ENCODE results near the gene ANTXRL.
"Not testable (repeated sequence)": the region's sequence is repeated elsewhere in the genome, so short reads cannot be mapped to it uniquely, and the experiment has no call there.

Gene ANTXRL

DNA sequence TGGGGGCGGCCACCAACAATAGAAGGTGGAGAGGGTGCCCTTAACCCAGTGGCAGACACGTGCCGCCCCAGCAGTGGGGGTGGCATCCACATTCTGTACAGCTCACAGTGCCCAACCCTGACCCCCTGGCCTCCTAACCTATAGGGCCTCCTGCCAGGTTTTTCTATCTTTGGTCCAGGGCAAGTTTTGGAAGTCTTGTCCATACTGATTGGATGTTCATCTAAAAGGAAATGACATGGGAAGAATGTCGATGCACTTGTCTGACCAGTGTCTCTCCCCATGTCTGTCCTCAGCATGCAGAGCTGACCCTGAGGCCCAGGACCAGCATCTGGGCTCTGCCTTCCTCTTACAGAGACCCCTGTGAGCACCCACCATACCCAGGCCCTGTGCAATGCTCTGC is 32.3 kb upstream of the ANTXRL start:
- no peak for DNase-seq

GRCh38 chr10:46255210-46255609 is 31.6 kb upstream of the ANTXRL start:
- not testable (repeated sequence) for DNase-seq

- DNase-seq, result peak; percentile 33
Measured at GRCh38 chr10:46255801-46256747, 30.7 kb upstream of the ANTXRL start.

DNA sequence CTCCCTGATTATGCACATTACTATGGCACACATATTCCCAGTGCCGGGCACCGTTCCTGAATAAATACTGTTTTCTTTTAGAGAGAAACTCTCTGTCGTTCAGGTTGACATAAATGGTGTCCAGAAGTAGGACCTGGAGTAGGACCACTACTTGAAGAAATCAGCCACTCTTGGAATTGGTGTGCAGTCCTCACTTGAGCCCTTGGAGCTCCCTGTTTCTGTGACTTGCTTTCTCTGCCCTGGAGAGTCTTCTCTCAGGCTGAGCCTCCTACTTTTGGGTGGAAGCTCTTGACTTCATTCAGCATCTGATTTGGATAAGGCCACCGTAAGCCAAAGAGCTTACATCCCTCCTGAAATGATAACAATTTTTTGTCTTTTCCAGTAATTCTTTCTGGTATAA is 29.7 kb upstream of the ANTXRL start:
- DNase-seq, result no peak

GRCh38 chr10:46262906-46263560 is 23.8 kb upstream of the ANTXRL start:
- DNase-seq, result not testable (repeated sequence)

DNA sequence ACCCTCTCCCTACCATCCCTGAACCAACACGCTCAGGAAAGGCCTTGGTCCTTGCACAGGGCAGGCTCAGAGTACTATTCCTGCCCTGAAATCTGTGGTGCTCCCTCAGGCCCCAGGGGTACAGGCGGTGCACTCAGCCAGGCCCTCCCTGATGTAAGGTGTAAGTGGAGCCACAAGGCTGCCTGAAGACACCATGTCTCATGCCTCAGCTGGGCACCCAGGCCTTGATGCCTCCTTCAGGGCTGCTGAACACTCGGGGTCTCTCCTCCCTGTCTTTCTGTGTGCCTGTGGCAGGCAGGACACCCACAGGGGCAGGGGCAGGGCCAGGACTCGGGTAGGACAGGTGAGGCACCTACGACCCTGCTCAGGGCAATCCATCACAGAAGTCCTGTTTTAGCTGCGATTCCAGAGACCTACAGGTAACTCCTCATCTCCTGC is 22.9 kb upstream of the ANTXRL start:
- no peak for DNase-seq

DNA sequence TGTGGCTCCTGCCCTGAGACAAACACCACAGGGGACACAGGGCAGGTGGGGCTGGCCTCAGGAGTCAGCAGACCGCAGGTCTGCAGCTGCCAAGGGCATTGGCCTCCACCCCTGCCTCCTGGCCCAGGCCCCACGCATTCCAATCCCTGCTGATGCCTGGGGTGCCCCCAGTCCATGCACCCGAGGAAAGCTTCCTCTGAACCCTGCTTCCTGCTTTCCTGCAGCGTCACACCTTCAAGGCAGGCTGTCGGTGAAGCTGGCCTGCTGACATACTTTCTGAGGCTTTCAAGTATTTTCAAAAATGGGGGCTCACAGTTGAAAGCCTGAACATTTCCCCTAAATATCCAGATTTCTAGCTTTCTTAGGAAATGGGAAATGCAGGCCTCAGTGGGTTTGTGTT is 22.5 kb upstream of the ANTXRL start:
- no peak for DNase-seq

DNA sequence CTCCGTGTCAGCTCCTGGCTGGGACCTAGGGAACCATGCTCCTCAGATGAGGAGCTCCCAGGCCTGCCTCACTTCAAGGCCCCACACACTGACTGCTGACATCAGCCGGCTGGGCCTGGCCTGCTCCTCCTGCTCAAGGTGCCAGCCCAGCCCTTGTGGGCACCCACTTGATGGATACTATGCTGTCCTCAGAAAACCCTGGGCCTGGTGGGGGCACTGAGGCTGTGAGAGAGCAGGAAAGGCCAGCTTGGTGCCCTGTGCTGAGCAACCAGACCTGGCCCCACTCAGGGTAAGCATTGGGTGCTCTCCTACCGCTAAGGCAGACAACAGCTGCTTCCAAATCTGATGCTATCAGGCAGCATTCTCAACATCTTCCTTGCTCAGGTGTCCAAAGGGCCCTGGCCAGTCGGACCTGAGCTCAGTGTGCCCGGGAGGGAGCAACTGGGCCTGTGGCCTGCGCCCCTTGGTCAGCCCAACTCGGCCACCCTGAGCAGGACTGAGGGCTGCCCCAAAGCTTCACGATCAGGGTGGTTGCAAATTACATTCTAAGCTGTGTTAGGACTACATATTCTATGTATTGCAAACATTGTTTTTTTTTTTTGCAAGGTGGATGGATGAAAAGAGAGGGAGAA is 21.9 kb upstream of the ANTXRL start:
- no peak for DNase-seq

- DNase-seq, result not testable (repeated sequence)
Measured at GRCh38 chr10:46265566-46266305, 21.1 kb upstream of the ANTXRL start.

GRCh38 chr10:46266306-46266985 is 20.4 kb upstream of the ANTXRL start:
- DNase-seq, result no peak

GRCh38 chr10:46267132-46267985 is 19.4 kb upstream of the ANTXRL start:
- no peak for DNase-seq

GRCh38 chr10:46268076-46268881 is 18.5 kb upstream of the ANTXRL start:
- DNase-seq, result no peak

GRCh38 chr10:46269554-46270053 is 17.2 kb upstream of the ANTXRL start:
- not testable (repeated sequence) for DNase-seq

DNA sequence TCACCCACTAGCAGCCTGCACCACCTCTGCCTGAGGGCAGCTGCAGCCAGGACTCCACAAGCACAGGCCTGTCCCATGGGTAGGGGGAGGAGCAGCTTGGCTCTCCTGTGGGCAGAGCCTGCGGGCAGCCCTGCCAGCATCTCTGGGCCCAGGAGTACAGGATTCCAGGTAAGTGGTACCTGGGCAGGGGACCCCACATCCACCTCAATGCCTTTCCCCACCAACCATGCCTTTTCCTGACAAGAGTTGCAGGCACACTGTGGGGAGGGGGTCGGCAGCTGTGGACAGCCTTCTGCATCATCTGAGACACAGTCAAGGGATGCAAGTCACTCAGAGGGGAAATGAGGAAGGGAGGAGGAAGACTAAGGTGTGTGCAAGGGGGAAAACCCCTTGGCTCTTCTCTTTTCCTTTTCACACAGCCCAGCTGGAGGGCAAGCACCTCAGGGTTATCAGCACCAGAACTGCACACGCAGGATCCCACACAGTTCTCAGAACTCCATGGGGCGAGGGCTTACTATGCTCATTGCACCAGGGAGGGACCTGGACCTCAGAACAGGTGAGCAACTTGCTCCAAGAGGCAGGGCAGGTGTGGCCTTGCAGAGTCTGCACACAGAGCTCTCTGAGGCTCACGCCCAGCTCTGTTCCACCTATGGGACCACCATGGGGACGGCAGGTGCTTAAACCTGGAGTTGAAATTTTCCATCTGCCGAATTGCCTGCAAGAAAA is 16.5 kb upstream of the ANTXRL start:
- no peak for DNase-seq

DNA sequence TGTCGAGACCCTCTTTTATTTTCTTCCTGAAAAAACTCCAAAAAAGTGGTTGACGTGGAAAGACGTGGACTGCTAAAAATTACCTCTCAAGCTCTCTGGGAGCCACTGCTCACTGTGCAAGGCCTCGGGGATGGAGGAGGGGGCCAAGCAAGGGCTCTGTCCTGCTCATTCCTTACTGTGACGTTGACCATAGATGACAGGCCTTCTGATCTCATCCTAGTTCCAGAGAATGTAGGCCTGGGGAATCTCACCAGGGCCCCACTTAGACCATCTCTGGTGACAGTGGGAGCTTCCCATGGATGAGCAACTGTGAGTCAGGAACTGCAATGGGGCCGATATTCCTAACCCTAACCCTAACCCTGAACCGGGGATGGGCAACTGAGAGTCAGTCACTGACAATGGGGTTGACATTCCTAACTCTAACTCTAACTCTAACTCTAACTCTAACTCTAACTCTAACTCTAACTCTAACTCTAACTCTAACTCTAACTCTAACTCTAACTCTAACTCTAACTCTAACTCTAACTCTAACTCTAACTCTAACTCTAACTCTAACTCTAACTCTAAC is 15.8 kb upstream of the ANTXRL start:
- not testable (repeated sequence) for DNase-seq

- not testable (repeated sequence) for DNase-seq
Measured at GRCh38 chr10:46271795-46272499, 14.8 kb upstream of the ANTXRL start.

GRCh38 chr10:46272863-46273415 is 13.9 kb upstream of the ANTXRL start:
- no peak for DNase-seq

Data from fibroblast of skin of back (primary cell).